Endothelial cell of umbilical vein (primary cell): Measurements from ENCODE around the gene PCDH9. TPM values are rescaled to one million over a fixed set of nuclear protein-coding genes. Genes with fewer than 3 reads are reported as not detected.

Experiments used
- BruUV-seq: library from RNA; stranded (reverse); fragments of 400-500 nt; replicated peaks from 2 replicates; lab custom pipeline; 2021; lab: Mats Ljungman, UMichigan
- CTCF ChIA-PET: fragments of 300-600, 350-600 bp; sonication (Branson Sonifier 250); formaldehyde crosslinking; loops from one replicate; lab custom pipeline; 2021; ENCODE audit warnings: antibody characterized with exemption, inconsistent platforms; lab: Charles Lee
- POLR2A ChIA-PET: fragments of 300-600, 350-600 bp; sonication (Branson Sonifier 250); formaldehyde crosslinking; loops from one replicate; lab custom pipeline; 2021; ENCODE audit warnings: antibody characterized with exemption, inconsistent platforms; lab: Charles Lee
- DNase-seq: peaks from one replicate; pipeline ENCODE4 v3.0.0-alpha.2; 2011; ENCODE audit warnings: low read depth, low spot score
- FAIRE-seq: peaks from 2 replicates; lab custom pipeline; 2011; peaks lifted over from hg19 to GRCh38; lab: Jason Lieb, UNC
- H2AFZ ChIP-seq: 2 replicates; pipeline ENCODE4 v1.6.0; 2012; ENCODE audit warnings: low read depth, low read length, control low read depth, inconsistent platforms
- H3K27ac ChIP-seq: 2 replicates; pipeline ENCODE4 v1.5.1; 2011; ENCODE audit warnings: low read depth, mild to moderate bottlenecking, control low read depth, low read length, moderate library complexity; ENCODE audit not compliant: insufficient read depth
- H3K27me3 ChIP-seq, 2 experiments: 2 replicates each; pipeline versions ENCODE4 v1.6.0 to v1.6.1; 2011; ENCODE audit warnings: low read length in 2 of 2, mixed read lengths in 1 of 2; ENCODE audit not compliant: control insufficient read depth in 2 of 2, insufficient read depth in 2 of 2
- H3K36me3 ChIP-seq, 2 experiments: 2 replicates in 1 of 2; 3 replicates in 1 of 2; pipeline ENCODE4 v1.5.1; 2011; ENCODE audit warnings: low read length in 2 of 2, mild to moderate bottlenecking in 1 of 2, moderate library complexity in 1 of 2; ENCODE audit not compliant: control insufficient read depth in 2 of 2, insufficient read depth in 2 of 2; ENCODE audit errors: extremely low read depth in 1 of 2
- H3K4me1 ChIP-seq: 3 replicates; pipeline ENCODE4 v1.5.1; 2011; ENCODE audit warnings: mild to moderate bottlenecking, low read length; ENCODE audit not compliant: control insufficient read depth, insufficient read depth; ENCODE audit errors: extremely low read depth
- H3K4me2 ChIP-seq: 2 replicates; pipeline ENCODE4 v1.6.1; 2011; ENCODE audit warnings: low read length, control low read depth, mixed read lengths; ENCODE audit not compliant: insufficient read depth
- H3K4me3 ChIP-seq, 3 experiments: fragments of 200-600 bp in 1 of 3; sonication (generic), shearing (Covaris generic) in 1 of 3; replicated peaks in 1 of 3; 2 replicates each; pipeline ENCODE4 v1.5.1; 2011 to 2016; ENCODE audit warnings: control low read depth in 3 of 3, low read length in 3 of 3, mild to moderate bottlenecking in 2 of 3, inconsistent platforms in 1 of 3, low read depth in 1 of 3, moderate library complexity in 1 of 3; ENCODE audit not compliant: insufficient read depth in 1 of 3
- H3K79me2 ChIP-seq: 2 replicates; pipeline ENCODE4 v1.6.0; 2012; ENCODE audit warnings: low read length, inconsistent platforms; ENCODE audit not compliant: control insufficient read depth, insufficient read depth
- H3K9ac ChIP-seq: replicated peaks from 2 replicates; pipeline ENCODE3; 2011; ENCODE audit warnings: low read length, control low read depth; ENCODE audit not compliant: insufficient read depth; ENCODE audit errors: extremely low read depth
- H3K9me1 ChIP-seq: replicated peaks from 3 replicates; pipeline ENCODE4 v1.6.0; 2011; ENCODE audit warnings: mild to moderate bottlenecking, low read length; ENCODE audit not compliant: control insufficient read depth, insufficient read depth; ENCODE audit errors: extremely low read depth
- H3K9me3 ChIP-seq: replicated peaks from 2 replicates; pipeline ENCODE4 v1.5.1; 2012; ENCODE audit warnings: low read length, inconsistent platforms; ENCODE audit not compliant: control insufficient read depth, insufficient read depth
- H4K20me1 ChIP-seq: replicated peaks from 2 replicates; pipeline ENCODE3; 2011; ENCODE audit warnings: mild to moderate bottlenecking, low read length; ENCODE audit not compliant: control insufficient read depth, insufficient read depth; ENCODE audit errors: extremely low read depth
- EZH2 ChIP-seq: IDR thresholded peaks from 2 replicates; pipeline ENCODE4 v1.6.1; 2012; ENCODE audit warnings: borderline replicate concordance, low read depth, mild to moderate bottlenecking, moderate library complexity, low read length, inconsistent platforms; ENCODE audit not compliant: severe bottlenecking
- FOS ChIP-seq: IDR thresholded peaks from 2 replicates; pipeline ENCODE4 v1.6.1; 2011; ENCODE audit warnings: mild to moderate bottlenecking, low read length, moderate library complexity, borderline replicate concordance; ENCODE audit not compliant: insufficient read depth
- GATA2 ChIP-seq: IDR thresholded peaks from 2 replicates; pipeline ENCODE4 v1.7.0; 2011; ENCODE audit warnings: low read depth, mild to moderate bottlenecking, moderate library complexity, mixed read lengths, low read length; ENCODE audit not compliant: insufficient read length, insufficient read depth
- JUN ChIP-seq: IDR thresholded peaks from 2 replicates; pipeline ENCODE4 v1.6.1; 2011; ENCODE audit warnings: borderline replicate concordance, low read depth; ENCODE audit not compliant: insufficient read length, insufficient read depth
- MYC ChIP-seq: IDR thresholded peaks from one replicate; pipeline ENCODE4 v1.6.1; 2011; ENCODE audit warnings: mild to moderate bottlenecking, low read depth, low read length
- POLR2A ChIP-seq: IDR thresholded peaks from 2 replicates; pipeline ENCODE4 v1.6.1; 2012; ENCODE audit warnings: low read depth, mild to moderate bottlenecking, control low read depth, low read length
- POLR2AphosphoS5 ChIP-seq: IDR thresholded peaks from 2 replicates; pipeline ENCODE4 v1.6.1; 2012; ENCODE audit warnings: low read depth, mild to moderate bottlenecking, control low read depth, low read length, moderate library complexity; ENCODE audit not compliant: insufficient read depth
- dilution Hi-C: fragments of 300-500 bp; cut with MboI; formaldehyde crosslinking; loops from one replicate; pipeline ENCODE4 v1.15.0; 2019; ENCODE audit warnings: low sequenced_read_pairs; ENCODE audit not compliant: extremely low pct_ligation_motif_present
- intact Hi-C: fragments of 100-400 bp; cut with micrococcal nuclease; formaldehyde crosslinking; loops from one replicate; pipeline ENCODE4 v1.10.0; 2022
- polyA plus RNA-seq, 4 experiments: library from polyadenylated mRNA; depleted of rRNA in 3 of 4; stranded (reverse) in 3 of 4; unstranded in 1 of 4; fragments of >200 nt; gene quantifications; 2 replicates each; pipeline versions ENCODE4 v1.2.1 to v1.2.3, GENCODE V29; 2011 to 2012; ENCODE audit warnings: missing spikeins in 1 of 4
- total RNA-seq: library from RNA; stranded (reverse); gene quantifications from 2 replicates; pipeline ENCODE4 v1.2.3, GENCODE V29; 2021
- TF ChIP-seq, protein P1 (sequence below), 2 donors: IDR thresholded peaks; 1 replicate in 1 of 2; 2 replicates in 1 of 2; pipeline ENCODE4 v1.5.1; 2011; ENCODE audit warnings: low read length in 2 of 2, mild to moderate bottlenecking in 2 of 2, moderate library complexity in 2 of 2, control low read depth in 1 of 2, inconsistent platforms in 1 of 2, low read depth in 1 of 2; ENCODE audit not compliant: insufficient read depth in 1 of 2; ENCODE audit errors: extremely low read depth in 1 of 2
- TF ChIP-seq, protein P2 (sequence below): IDR thresholded peaks from 2 replicates; pipeline ENCODE4 v1.6.1; 2011; ENCODE audit not compliant: insufficient read depth, insufficient read length

Gene PCDH9
- total and polyA plus RNA-seq, 2 donors (not counting 3 experiments of a cell fraction or from before 2014, with no cell fraction given), result 1.1 to 5.2 TPM

DNA sequence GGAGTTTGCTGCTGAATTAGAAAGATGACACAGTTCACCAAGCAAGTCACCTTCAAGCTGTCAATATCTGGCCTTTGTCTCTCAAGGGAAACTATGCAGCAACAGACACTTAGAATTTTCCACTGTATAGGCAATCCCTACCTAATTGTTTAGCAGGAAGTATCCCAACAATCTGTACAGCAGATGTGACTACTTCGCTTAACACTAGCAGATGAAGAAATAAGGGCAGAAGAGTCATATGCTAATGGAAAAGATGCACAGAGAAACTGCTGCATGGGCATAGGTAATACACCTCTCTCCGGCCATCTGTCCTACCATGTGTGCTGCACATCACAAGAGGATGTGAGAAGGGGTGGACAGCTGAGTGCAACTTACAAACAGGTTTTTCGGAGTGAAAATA, 851.2 kb downstream of the PCDH9 start:
- no peak for TF ChIP-seq POLR2AphosphoS5
- TF ChIP-seq FOS, result no peak
- TF ChIP-seq JUN, result no peak
- TF ChIP-seq, protein P1, sequence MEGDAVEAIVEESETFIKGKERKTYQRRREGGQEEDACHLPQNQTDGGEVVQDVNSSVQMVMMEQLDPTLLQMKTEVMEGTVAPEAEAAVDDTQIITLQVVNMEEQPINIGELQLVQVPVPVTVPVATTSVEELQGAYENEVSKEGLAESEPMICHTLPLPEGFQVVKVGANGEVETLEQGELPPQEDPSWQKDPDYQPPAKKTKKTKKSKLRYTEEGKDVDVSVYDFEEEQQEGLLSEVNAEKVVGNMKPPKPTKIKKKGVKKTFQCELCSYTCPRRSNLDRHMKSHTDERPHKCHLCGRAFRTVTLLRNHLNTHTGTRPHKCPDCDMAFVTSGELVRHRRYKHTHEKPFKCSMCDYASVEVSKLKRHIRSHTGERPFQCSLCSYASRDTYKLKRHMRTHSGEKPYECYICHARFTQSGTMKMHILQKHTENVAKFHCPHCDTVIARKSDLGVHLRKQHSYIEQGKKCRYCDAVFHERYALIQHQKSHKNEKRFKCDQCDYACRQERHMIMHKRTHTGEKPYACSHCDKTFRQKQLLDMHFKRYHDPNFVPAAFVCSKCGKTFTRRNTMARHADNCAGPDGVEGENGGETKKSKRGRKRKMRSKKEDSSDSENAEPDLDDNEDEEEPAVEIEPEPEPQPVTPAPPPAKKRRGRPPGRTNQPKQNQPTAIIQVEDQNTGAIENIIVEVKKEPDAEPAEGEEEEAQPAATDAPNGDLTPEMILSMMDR (IDR thresholded peaks at IDR 0.05; ENCODE audit: extremely low read depth in 1 of 2, insufficient read depth in 1 of 2, low read depth in 1 of 2, low read length in 2 of 2), result no peak
- TF ChIP-seq POLR2A, result no peak
- TF ChIP-seq EZH2, result no peak
- no peak for TF ChIP-seq MYC
- TF ChIP-seq, protein P2, sequence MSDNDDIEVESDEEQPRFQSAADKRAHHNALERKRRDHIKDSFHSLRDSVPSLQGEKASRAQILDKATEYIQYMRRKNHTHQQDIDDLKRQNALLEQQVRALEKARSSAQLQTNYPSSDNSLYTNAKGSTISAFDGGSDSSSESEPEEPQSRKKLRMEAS, result no peak
- no peak for TF ChIP-seq GATA2
- no peaks in the 10 kb centered on the region for H4K20me1 ChIP-seq
- H3K27ac ChIP-seq, result no peak overlapping the region
- no peak overlapping the region for H2AFZ ChIP-seq
- CTCF ChIA-PET, result no interaction called here
- no peaks in the 10 kb centered on the region for H3K9me3 ChIP-seq
- H3K27me3 ChIP-seq, result no peaks in the 10 kb centered on the region
- no peak overlapping the region for H3K4me2 ChIP-seq
- POLR2A ChIA-PET, result no interaction called here
- dilution Hi-C loops, result no loop called here
- H3K79me2 ChIP-seq, result no peaks in the 10 kb centered on the region
- H3K9me1 ChIP-seq, result no peaks in the 10 kb centered on the region
- H3K4me3 ChIP-seq, result no peak overlapping the region
- H3K4me1 ChIP-seq, result no peaks in the 10 kb centered on the region
- BruUV-seq, result no TSS peak
- intact Hi-C loops, result no loop called here
- H3K36me3 ChIP-seq, result no peaks in the 10 kb centered on the region
- FAIRE-seq, result no peak
- H3K9ac ChIP-seq, result no peak overlapping the region
- no peak for DNase-seq
